ENCODE results near the gene TPST1. TPM values are rescaled to one million over a fixed set of nuclear protein-coding genes. Genes with fewer than 3 reads are reported as not detected.
"Not testable (repeated sequence)": the region's sequence is repeated elsewhere in the genome, so short reads cannot be mapped to it uniquely, and the experiment has no call there.

Gene TPST1
- total and polyA plus RNA-seq, 2 of the 8 experiments (the other 6 are each of a cell fraction or from before 2014, with no cell fraction given), result 8.2 to 18.4 TPM

GRCh38 chr7:66324985-66325384, 119.9 kb downstream of the TPST1 start:
- H3K14ac ChIP-seq (ENCODE audit: insufficient read length); H3K9ac ChIP-seq (replicated peaks in 1 of 4; ENCODE audit: extremely low read depth in 1 of 4, low read depth in 3 of 4, low read length in 3 of 4); H3K27ac ChIP-seq (ENCODE audit: low read depth, low read length); H3K4ac ChIP-seq (replicated peaks; ENCODE audit: insufficient read length, low read depth, low read length); POLR2A ChIA-PET (ENCODE audit: partially characterized antibody); H3K4me3 ChIP-seq (ENCODE audit: extremely low read depth in 1 of 4, insufficient read depth in 2 of 4, low read depth in 3 of 4, low read length in 4 of 4); H4K8ac ChIP-seq (ENCODE audit: extremely low read depth, insufficient read depth, low read length); H3K18ac ChIP-seq (ENCODE audit: extremely low read depth, low read length); H2BK15ac ChIP-seq (ENCODE audit: low read length); FAIRE-seq; H3K23ac ChIP-seq (ENCODE audit: insufficient read length); CTCF ChIA-PET (ENCODE audit: partially characterized antibody); H3K79me2 ChIP-seq (ENCODE audit: control insufficient read depth in 1 of 2, insufficient read depth in 2 of 2, low read length in 2 of 2); H3K4me2 ChIP-seq (ENCODE audit: insufficient read depth in 1 of 2, low read depth in 2 of 2, low read length in 2 of 2); H4K91ac ChIP-seq (replicated peaks; ENCODE audit: insufficient read length, low read length); DNase-seq (ENCODE audit: low read depth in 1 of 2, low spot score in 2 of 2); H2BK5ac ChIP-seq (ENCODE audit: low read depth, low read length); H3K36me3 ChIP-seq (ENCODE audit: control insufficient read depth in 2 of 4, insufficient read depth in 4 of 4, low read length in 3 of 4); H2BK20ac ChIP-seq (ENCODE audit: low read length); H3K23me2 ChIP-seq (ENCODE audit: low read depth, low read length); H3K56ac ChIP-seq (replicated peaks; ENCODE audit: insufficient read length, low read depth, low read length); H2BK120ac ChIP-seq (replicated peaks; ENCODE audit: low read depth, low read length); H3K79me1 ChIP-seq (ENCODE audit: low read depth, low read length); H3K27me3 ChIP-seq (replicated peaks in 1 of 4; ENCODE audit: control insufficient read depth in 3 of 4, extremely low read depth in 1 of 4, insufficient read depth in 3 of 4, low read length in 3 of 4); H2AK5ac ChIP-seq (ENCODE audit: low read depth, low read length); H4K5ac ChIP-seq (ENCODE audit: insufficient read length, low read depth, low read length); H2AFZ ChIP-seq (ENCODE audit: low read length); H4K20me1 ChIP-seq (replicated peaks in 1 of 2; ENCODE audit: control insufficient read depth in 1 of 2, insufficient read depth in 2 of 2, low read length in 2 of 2); H2BK12ac ChIP-seq (ENCODE audit: low read depth, low read length); H3K4me1 ChIP-seq (replicated peaks in 1 of 4; ENCODE audit: control insufficient read depth in 3 of 4, insufficient read depth in 4 of 4, low read length in 3 of 4): not testable (repeated sequence)
- peaks cover 10 to 12% of the 10 kb centered on the region in 2 experiments; a peak in 2 of 4 replicates for H3K9me3 ChIP-seq (ENCODE audit: insufficient read depth in 2 of 2, low read depth in 1 of 2, low read length in 1 of 2)
- WGBS, 2 experiments (ENCODE audit: extremely low coverage in 1 of 2, insufficient coverage in 1 of 2, insufficient read length in 1 of 2, insufficient replicate concordance in 2 of 2, low coverage in 1 of 2, low lambda C conversion rate in 2 of 2, missing lambda C conversion rate in 1 of 2), result 88% methylated on average over 6 of the region's 6 CpGs; no CpG with 5 or more reads in 1 of the 2 experiments

Data from H1 (cell line).